Endothelial cell of umbilical vein (primary cell): ENCODE results near the gene CAPNS2.

ENCODE experiments used
- CTCF ChIP-seq, 2 donors: IDR thresholded peaks; 1 replicate in 1 of 2; 2 replicates in 1 of 2; pipeline ENCODE4 v1.5.1; 2011; ENCODE audit warnings: low read length in 2 of 2, mild to moderate bottlenecking in 2 of 2, moderate library complexity in 2 of 2, control low read depth in 1 of 2, inconsistent platforms in 1 of 2, low read depth in 1 of 2; ENCODE audit not compliant: insufficient read depth in 1 of 2; ENCODE audit errors: extremely low read depth in 1 of 2
- POLR2AphosphoS5 ChIP-seq: IDR thresholded peaks from 2 replicates; pipeline ENCODE4 v1.6.1; 2012; ENCODE audit warnings: low read depth, mild to moderate bottlenecking, control low read depth, low read length, moderate library complexity; ENCODE audit not compliant: insufficient read depth

- TF ChIP-seq CTCF (IDR thresholded peaks at IDR 0.05; ENCODE audit: extremely low read depth in 1 of 2, insufficient read depth in 1 of 2, low read depth in 1 of 2, low read length in 2 of 2), result no peak
- no peak for TF ChIP-seq POLR2AphosphoS5
These were observed 22.3 kb downstream of the CAPNS2 start for GRCh38 chr16:55588799-55589198.
